Adipocyte (in vitro differentiated cells): Measurements from ENCODE around the gene NR2F1.

ENCODE experiments used
- DNase-seq: peaks from one replicate; pipeline ENCODE4 v3.0.0-alpha.2; 2015; ENCODE audit warnings: low read depth
- H3K27me3 ChIP-seq: replicated peaks from 2 replicates; pipeline ENCODE4 v1.7.0; 2013; ENCODE audit warnings: mild to moderate bottlenecking, low read length, moderate library complexity; ENCODE audit not compliant: control insufficient read depth, insufficient read depth
- H3K36me3 ChIP-seq: 2 replicates; pipeline ENCODE4 v1.7.0; 2013; ENCODE audit warnings: low read length, mild to moderate bottlenecking, moderate library complexity; ENCODE audit not compliant: control insufficient read depth, insufficient read depth, severe bottlenecking
- H3K4me1 ChIP-seq: 2 replicates; pipeline ENCODE4 v1.7.0; 2013; ENCODE audit warnings: mild to moderate bottlenecking, low read length, moderate library complexity; ENCODE audit not compliant: control insufficient read depth, insufficient read depth
- H3K4me3 ChIP-seq: 2 replicates; pipeline ENCODE4 v1.7.0; 2013; ENCODE audit warnings: mild to moderate bottlenecking, low read length, moderate library complexity
- H3K9ac ChIP-seq: 2 replicates; pipeline ENCODE4 v1.7.0; 2013; ENCODE audit warnings: mild to moderate bottlenecking, low read length, moderate library complexity
- H3K9me3 ChIP-seq: 2 replicates; pipeline ENCODE4 v1.7.0; 2013; ENCODE audit warnings: mild to moderate bottlenecking, low read length, moderate library complexity; ENCODE audit not compliant: control insufficient read depth

The NR2F1 gene

DNA sequence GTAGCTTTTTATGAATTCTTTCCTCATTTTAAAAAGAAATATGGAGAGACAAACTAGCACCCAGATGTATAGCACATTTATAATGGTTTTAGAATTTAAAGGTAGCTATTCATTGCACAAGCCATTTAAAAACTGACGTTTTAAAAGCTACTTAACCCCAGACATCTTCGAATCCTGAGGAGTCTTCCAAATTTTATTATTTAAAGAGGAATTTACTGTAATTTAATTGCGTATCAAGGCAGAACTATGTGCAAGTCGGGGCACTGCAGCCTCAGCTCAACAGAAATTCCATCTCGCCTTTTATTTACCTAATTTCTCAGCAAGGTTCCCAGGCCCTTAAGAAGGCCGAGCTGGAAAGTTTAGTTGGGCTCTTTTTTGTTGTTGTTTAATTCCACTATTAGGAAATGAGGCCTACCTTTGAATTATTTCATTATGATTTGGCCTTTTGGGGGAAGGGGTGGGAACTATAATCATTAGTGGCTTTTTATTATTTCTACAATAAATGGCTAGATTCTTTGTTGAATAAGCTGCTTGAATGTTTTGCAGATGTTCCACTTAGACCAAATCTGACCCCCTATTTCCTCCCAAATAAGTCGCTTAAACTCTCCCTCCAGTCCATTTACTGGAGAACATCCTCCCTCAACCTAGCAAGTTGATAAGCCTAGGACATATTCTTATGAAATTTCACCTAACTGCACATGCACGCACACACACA lies 20.2 kb downstream of the NR2F1 start:
- H3K36me3 ChIP-seq = no peaks in the 10 kb centered on the region
- H3K9me3 ChIP-seq = no peaks in the 10 kb centered on the region
- DNase-seq = no peak
- H3K4me1 ChIP-seq = peaks cover 7% of the 10 kb centered on the region
- H3K4me3 ChIP-seq = no peak overlapping the region
- H3K9ac ChIP-seq = no peak overlapping the region
- peaks cover 49% of the 10 kb centered on the region for H3K27me3 ChIP-seq

DNA sequence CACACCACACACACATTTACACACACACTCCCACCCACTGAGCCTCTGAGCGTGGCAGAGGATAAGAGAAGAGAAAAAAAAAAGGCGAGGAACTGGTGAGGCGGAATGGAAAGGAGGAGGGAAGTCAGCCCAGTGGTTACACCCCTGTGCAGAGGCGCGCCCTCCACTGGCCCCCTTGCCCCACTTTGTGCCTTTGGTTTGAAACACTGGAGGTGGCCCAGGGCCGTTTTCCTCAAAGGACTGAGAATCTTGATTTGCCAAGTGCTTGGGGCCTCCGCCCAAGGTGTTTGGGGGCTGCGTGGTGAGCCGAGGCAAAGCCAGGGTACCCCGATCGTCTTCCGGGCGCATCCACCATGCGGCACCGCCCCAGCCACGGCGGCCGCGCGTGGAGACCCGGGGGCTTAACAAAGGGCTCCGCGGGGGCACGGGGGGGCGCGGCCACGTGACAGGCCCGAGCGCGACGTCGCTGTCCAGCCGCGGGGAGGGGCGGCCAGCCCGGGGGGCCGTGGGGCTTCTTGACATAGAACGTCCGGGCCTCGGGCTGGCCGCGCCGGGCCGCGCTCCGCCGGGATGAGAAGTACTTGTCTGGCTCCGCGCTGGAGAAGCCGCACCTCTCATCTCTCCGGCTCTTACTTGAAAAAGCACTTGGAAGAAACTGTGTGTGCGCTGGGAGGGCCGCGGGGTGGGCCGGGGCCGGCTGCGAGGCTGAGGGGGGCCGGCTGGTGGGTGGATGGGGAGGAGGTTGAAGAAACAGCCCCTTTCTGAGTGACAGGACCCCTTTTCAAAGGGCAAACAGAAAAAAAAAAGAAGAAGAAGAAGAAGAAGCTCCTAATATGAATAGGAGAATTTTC lies 21.0 kb downstream of the NR2F1 start:
- DNase-seq = peak; percentile 38
- no peak overlapping the region for H3K9ac ChIP-seq
- H3K9me3 ChIP-seq = no peaks in the 10 kb centered on the region
- H3K4me1 ChIP-seq = peaks cover 7% of the 10 kb centered on the region
- no peaks in the 10 kb centered on the region for H3K36me3 ChIP-seq
- H3K4me3 ChIP-seq = peak overlapping the region; percentile 51
- H3K27me3 ChIP-seq = peaks cover 54% of the 10 kb centered on the region

DNA sequence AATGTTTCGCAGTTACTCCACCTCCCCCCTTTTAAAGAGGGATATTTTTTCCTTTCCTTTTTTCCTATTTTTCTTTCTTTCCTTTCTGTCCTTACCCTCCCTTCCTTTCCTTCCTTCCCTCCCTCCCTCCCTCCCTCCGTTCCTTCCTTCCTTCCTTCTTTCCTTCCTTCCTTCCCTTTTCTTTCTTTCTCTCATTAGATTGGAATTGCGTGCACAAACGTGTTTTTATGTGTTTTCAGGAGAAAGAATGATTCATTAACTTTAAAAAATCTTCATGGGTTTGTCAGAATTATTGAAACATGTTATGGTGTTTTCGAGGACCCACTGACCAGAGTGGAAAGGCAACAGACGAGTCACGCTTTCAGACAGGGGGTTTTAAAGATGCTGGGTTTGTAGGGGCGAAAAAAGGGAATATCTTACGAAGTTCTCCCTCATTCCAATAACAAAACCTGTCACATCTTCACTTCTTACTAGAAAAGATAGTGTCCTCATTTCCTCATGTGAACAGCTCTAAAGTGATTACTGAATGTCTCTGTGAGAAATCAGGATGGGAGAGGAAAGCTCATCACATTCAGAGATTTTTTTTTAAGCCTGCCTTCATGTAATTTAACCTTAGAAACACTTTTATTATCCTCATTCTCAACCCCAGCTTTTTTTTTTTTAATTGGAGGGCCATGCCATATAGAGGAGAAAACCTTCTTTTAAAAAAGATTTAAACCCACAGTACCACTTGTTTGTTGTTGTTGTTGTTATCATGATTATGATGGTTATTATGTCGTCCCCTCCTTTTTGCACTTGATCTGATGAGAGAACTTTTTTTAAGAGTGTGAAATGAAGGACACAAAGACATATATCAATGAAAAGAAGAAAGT lies 21.9 kb downstream of the NR2F1 start:
- DNase-seq = no peak
- Histone ChIP-seq H3K4me3 (no peak overlapping the region), H3K4me1 (peaks cover 7% of the 10 kb centered on the region)

GRCh38 chr5:93606382-93606752 lies 23.3 kb downstream of the NR2F1 start:
- no peak overlapping the region for H3K4me3 ChIP-seq
- DNase-seq = no peak
- H3K9me3 ChIP-seq = peaks cover 7% of the 10 kb centered on the region
- no peak overlapping the region for H3K9ac ChIP-seq
- H3K4me1 ChIP-seq = peaks cover 7% of the 10 kb centered on the region
- H3K27me3 ChIP-seq = peaks cover 72% of the 10 kb centered on the region
- no peaks in the 10 kb centered on the region for H3K36me3 ChIP-seq

More for the DNA sequence above, 21.9 kb downstream of the NR2F1 start:
- peaks cover 61% of the 10 kb centered on the region for H3K27me3 ChIP-seq
- H3K36me3 ChIP-seq = no peaks in the 10 kb centered on the region
- no peak overlapping the region for H3K9ac ChIP-seq
- no peaks in the 10 kb centered on the region for H3K9me3 ChIP-seq

DNA sequence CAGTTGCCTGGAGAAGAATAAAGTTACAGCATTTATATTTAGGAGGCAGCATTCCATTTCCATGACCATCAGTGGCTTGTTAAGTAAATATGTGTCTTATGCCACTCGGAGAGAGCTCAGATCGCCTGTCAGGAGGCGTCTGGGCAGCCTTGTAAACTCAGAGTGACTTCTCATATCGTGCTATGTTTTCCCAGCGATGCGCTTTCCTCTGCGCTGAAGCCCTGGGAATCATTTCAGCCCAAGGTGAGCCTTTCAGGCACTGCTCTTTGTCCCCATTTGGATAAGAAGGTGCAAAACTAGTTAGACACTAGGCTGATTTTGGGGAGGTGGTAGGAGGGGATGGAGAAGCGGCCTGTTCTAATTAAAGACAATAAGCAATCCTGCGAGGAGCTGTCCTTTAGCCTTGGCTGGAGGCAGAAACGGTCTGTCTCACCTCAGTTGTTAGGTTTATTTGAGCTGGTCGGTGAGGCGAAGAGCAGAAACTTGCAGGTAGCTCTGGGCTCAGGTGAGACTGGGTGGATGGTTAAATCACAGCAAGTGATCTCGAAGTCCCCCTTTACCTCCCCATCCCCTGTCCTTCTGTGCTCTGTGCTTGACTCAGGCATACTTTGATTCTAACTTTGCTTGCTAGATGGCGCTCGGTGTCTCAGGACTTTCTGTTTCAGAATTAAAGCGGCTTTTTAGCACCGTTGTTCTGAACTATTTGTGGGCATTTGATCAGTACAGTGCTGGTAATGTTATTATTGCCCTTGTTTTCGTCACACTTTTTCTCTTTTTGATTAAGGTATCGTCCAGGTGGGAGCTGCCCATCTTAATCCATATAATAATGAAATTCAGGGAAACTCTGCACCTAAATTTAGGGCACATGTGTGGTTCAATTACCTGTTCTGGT lies 24.6 kb downstream of the NR2F1 start:
- H3K4me1 ChIP-seq = peaks cover 12% of the 10 kb centered on the region
- peak overlapping the region; percentile 40 for H3K4me3 ChIP-seq
- H3K9ac ChIP-seq = no peak overlapping the region
- peaks cover 8% of the 10 kb centered on the region for H3K9me3 ChIP-seq
- peak; percentile 85 for DNase-seq
- H3K36me3 ChIP-seq = no peaks in the 10 kb centered on the region
- H3K27me3 ChIP-seq = peaks cover 71% of the 10 kb centered on the region

DNA sequence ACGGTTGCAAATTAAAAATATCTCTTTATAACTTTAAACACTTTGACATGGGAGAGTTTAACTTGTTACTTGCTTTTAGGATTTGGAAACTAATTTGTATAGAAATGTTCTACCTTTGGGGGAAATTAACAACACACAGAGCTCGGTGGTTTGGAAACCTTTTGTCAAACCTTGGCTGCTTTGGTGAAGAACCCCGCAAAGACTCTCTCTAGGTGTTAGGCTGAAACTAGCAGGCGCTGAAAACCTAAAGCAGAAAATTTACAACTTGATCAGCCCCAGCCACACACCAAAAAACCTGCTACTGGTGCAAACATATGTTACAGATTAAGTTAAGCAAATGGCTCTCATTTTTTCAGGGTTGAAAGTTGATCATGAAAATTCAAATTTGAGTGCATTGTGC lies 25.8 kb downstream of the NR2F1 start:
- Histone ChIP-seq H3K9me3 (peaks cover 8% of the 10 kb centered on the region), H3K27me3 (peaks cover 78% of the 10 kb centered on the region), H3K36me3 (no peaks in the 10 kb centered on the region), H3K4me3 (no peak overlapping the region), H3K4me1 (peaks cover 15% of the 10 kb centered on the region), H3K9ac (no peak overlapping the region)
- DNase-seq = no peak

- Histone ChIP-seq H3K9me3 (peaks cover 8% of the 10 kb centered on the region), H3K9ac (no peak overlapping the region), H3K27me3 (peaks cover 78% of the 10 kb centered on the region), H3K36me3 (no peaks in the 10 kb centered on the region), H3K4me3 (no peak overlapping the region), H3K4me1 (peaks cover 15% of the 10 kb centered on the region)
- DNase-seq = no peak
Observed at GRCh38 chr5:93609762-93610161, 26.7 kb downstream of the NR2F1 start.

DNA sequence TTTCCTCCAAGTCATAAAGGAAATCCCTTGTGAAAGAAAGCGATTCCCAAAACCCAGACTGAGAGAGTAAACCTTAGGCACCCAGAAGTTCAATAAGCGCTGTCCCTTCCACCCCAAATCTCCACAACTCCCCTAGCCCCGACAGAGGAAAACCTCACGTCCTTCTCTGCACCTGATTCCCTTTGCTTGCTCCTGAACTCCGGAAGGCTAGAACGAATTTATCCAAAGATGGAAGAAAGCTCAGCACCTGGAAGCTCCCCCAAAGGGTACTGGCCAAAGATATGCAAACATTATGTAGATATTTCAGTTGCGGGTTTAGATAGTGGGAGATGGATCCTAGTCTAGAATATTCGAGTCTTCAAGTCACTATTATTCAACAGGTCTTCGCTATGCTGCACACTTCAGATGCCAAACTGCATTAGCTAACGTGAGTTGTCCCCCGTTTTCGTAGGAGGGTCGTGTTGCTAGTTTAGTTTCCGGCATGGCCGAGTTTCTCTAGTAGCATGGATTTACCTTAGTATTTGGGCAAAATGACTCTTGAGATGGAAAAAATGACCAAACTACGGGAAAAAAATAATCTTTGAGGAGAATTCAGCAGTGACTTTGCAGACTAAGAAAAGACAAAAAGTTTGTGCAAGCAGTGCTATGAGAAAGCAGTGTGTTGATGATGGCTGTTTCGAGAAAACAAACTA lies 27.7 kb downstream of the NR2F1 start:
- Histone ChIP-seq H3K4me3 (no peak overlapping the region), H3K36me3 (no peaks in the 10 kb centered on the region), H3K27me3 (peaks cover 68% of the 10 kb centered on the region), H3K9ac (no peak overlapping the region), H3K4me1 (peaks cover 15% of the 10 kb centered on the region), H3K9me3 (peaks cover 8% of the 10 kb centered on the region)
- no peak for DNase-seq

DNA sequence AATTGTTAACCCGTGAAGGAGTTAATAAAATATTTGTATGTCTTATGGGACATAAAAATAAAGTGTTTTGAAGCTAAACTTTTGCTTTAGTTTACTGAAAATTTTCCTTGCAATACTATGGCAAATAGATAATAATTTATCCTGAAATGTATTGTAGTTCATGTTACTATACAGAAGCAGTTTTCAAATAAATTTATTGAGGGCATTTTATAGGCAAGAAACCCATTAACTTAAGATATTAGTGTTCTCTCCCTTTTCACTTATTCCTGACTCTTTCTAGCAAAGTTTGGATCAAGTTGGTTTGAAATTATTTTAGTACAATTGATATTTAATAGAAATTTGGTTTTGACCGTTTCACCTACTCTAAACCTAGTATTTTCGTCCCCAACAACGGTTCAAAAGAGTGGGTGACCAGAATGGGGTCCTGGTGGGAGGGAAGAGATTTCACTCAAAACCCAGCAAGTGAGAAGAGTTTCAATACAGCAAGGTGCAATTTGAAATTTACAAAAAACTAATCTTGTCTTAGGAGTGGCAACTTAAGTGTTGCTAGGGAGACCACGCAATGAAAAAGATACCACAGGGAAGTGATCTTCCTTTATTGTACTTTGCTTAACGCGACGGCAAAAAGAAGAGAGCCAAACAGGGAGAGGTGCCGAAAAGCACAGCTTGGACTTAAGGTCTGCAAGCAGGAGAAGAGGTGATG lies 28.4 kb downstream of the NR2F1 start:
- no peaks in the 10 kb centered on the region for H3K36me3 ChIP-seq
- peaks cover 61% of the 10 kb centered on the region for H3K27me3 ChIP-seq
- H3K4me3 ChIP-seq = peak overlapping the region; percentile 71
- H3K9ac ChIP-seq = no peak overlapping the region
- H3K4me1 ChIP-seq = peaks cover 15% of the 10 kb centered on the region
- no peak for DNase-seq
- H3K9me3 ChIP-seq = peaks cover 8% of the 10 kb centered on the region
